Activated naive CD4-positive, alpha-beta T cell treated with anti-CD3 and anti-CD28 coated beads for 36 hours (primary cell): ENCODE data around the gene TBC1D25. TPM values are rescaled to one million over a fixed set of nuclear protein-coding genes. Genes with fewer than 3 reads are reported as not detected.
"Not testable (repeated sequence)": the region's sequence is repeated elsewhere in the genome, so short reads cannot be mapped to it uniquely, and the experiment has no call there.

Experiments
- CTCF ChIA-PET: fragments of 350-600 bp; sonication (Branson Sonifier 250); formaldehyde crosslinking; loops from one replicate; lab custom pipeline; 2021; ENCODE audit warnings: antibody characterized with exemption; lab: Charles Lee
- DNase-seq: peaks from one replicate; pipeline ENCODE4 v3.0.0-alpha.2; 2020
- H3K27ac Mint-ChIP-seq: one replicate; pipeline ENCODE4 v1.8.0; 2021; ENCODE audit warnings: mild to moderate bottlenecking, mixed read lengths
- H3K27me3 Mint-ChIP-seq: one replicate; pipeline ENCODE4 v1.8.0; 2021; ENCODE audit warnings: low read depth, mixed read lengths
- H3K36me3 Mint-ChIP-seq: one replicate; pipeline ENCODE4 v1.8.0; 2021; ENCODE audit warnings: low read depth, mixed read lengths
- H3K4me1 Mint-ChIP-seq: one replicate; pipeline ENCODE4 v1.8.0; 2021; ENCODE audit warnings: low read depth, mixed read lengths
- H3K4me3 Mint-ChIP-seq: one replicate; pipeline ENCODE4 v1.8.0; 2021; ENCODE audit warnings: mild to moderate bottlenecking, moderate library complexity, mixed read lengths
- H3K9me3 Mint-ChIP-seq: one replicate; pipeline ENCODE4 v1.8.0; 2021; ENCODE audit warnings: mixed read lengths
- intact Hi-C: fragments of 100-400 bp; cut with micrococcal nuclease; formaldehyde crosslinking; loops from one replicate; pipeline ENCODE4 v1.15.1; 2023
- total RNA-seq, 2 experiments: library from RNA; stranded (reverse); gene quantifications; one replicate each; pipeline ENCODE4 v1.2.3, GENCODE V29; 2021

Gene TBC1D25
- total RNA-seq, 2 experiments from 2014 or later: 10.6 to 11.1 TPM

- Mint-ChIP-seq H3K4me1 (peaks cover 12% of the 10 kb centered on the region), H3K36me3 (peaks cover 12% of the 10 kb centered on the region), H3K27ac (peak overlapping the region; percentile 93), H3K4me3 (peak overlapping the region; percentile 88), H3K9me3 (no peaks in the 10 kb centered on the region), H3K27me3 (no peaks in the 10 kb centered on the region)
- CTCF ChIA-PET: interaction anchor here (0.6 to 1.5 kb wide), 3 partner anchors 13 to 66 kb away, joined by 4 to 6 read pairs (median 5); no protein-coding TSS in a partner anchor
- intact Hi-C loops: no loop called here
- no peak for DNase-seq
Observed at GRCh38 chrX:48540480-48540879, 966 bp downstream of the TBC1D25 start.

- Mint-ChIP-seq H3K4me1 (peaks cover 12% of the 10 kb centered on the region), H3K36me3 (peaks cover 12% of the 10 kb centered on the region), H3K27me3 (no peaks in the 10 kb centered on the region), H3K27ac (no peak overlapping the region), H3K9me3 (no peaks in the 10 kb centered on the region), H3K4me3 (peak overlapping the region; percentile 88)
- intact Hi-C loops: no loop called here
- CTCF ChIA-PET: interaction anchor here (0.6 kb wide), 1 partner anchor 13 kb away, joined by 4 read pairs; no protein-coding TSS in a partner anchor
- no peak for DNase-seq
Observed at GRCh38 chrX:48541140-48541814, 1.8 kb downstream of the TBC1D25 start.

- intact Hi-C loops: no loop called here
- CTCF ChIA-PET: no interaction called here
- Mint-ChIP-seq H3K4me3 (no peak overlapping the region), H3K27ac (no peak overlapping the region), H3K36me3 (peaks cover 3% of the 10 kb centered on the region), H3K9me3 (no peaks in the 10 kb centered on the region), H3K4me1 (no peaks in the 10 kb centered on the region), H3K27me3 (no peaks in the 10 kb centered on the region)
- no peak for DNase-seq
Observed at GRCh38 chrX:48548871-48549270, 9.4 kb downstream of the TBC1D25 start.

- CTCF ChIA-PET, H3K4me1 Mint-ChIP-seq, DNase-seq, intact Hi-C loops, H3K9me3 Mint-ChIP-seq, H3K4me3 Mint-ChIP-seq, H3K27me3 Mint-ChIP-seq: not testable (repeated sequence)
- Mint-ChIP-seq H3K27ac (peak overlapping the region; percentile 24), H3K36me3 (peaks cover 11% of the 10 kb centered on the region)
Observed at GRCh38 chrX:48555731-48556325, 16.3 kb downstream of the TBC1D25 start.

GRCh38 chrX:48558271-48558670 lies 18.8 kb downstream of the TBC1D25 start:
- H3K36me3 Mint-ChIP-seq: peaks cover 11% of the 10 kb centered on the region
- H3K27me3 Mint-ChIP-seq: no peaks in the 10 kb centered on the region
- DNase-seq: peak; percentile 28
- CTCF ChIA-PET: no interaction called here
- intact Hi-C loops: loop anchor here (1.0 kb wide), 1 partner anchor 16 kb away; the partner anchor contains the start of gene RBM3
- no peaks in the 10 kb centered on the region for H3K9me3 Mint-ChIP-seq
- no peak overlapping the region for H3K4me3 Mint-ChIP-seq
- peaks cover 3% of the 10 kb centered on the region for H3K4me1 Mint-ChIP-seq
- H3K27ac Mint-ChIP-seq: peak overlapping the region; percentile 78

- Mint-ChIP-seq H3K9me3 (no peaks in the 10 kb centered on the region), H3K27me3 (no peaks in the 10 kb centered on the region), H3K4me3 (no peak overlapping the region), H3K27ac (no peak overlapping the region), H3K36me3 (peaks cover 10% of the 10 kb centered on the region), H3K4me1 (peaks cover 3% of the 10 kb centered on the region)
- CTCF ChIA-PET: no interaction called here
- no peak for DNase-seq
- intact Hi-C loops: no loop called here
Observed at GRCh38 chrX:48559636-48560035, 20.1 kb downstream of the TBC1D25 start.

- no peak overlapping the region for H3K27ac Mint-ChIP-seq
- DNase-seq: no peak
- H3K36me3 Mint-ChIP-seq: peaks cover 10% of the 10 kb centered on the region
- intact Hi-C loops: no loop called here
- CTCF ChIA-PET: no interaction called here
- no peaks in the 10 kb centered on the region for H3K27me3 Mint-ChIP-seq
- H3K4me1 Mint-ChIP-seq: peaks cover 3% of the 10 kb centered on the region
- no peak overlapping the region for H3K4me3 Mint-ChIP-seq
- H3K9me3 Mint-ChIP-seq: no peaks in the 10 kb centered on the region
Observed at GRCh38 chrX:48560056-48560455, 20.5 kb downstream of the TBC1D25 start.

- H3K4me3 Mint-ChIP-seq: no peak overlapping the region
- no peaks in the 10 kb centered on the region for H3K9me3 Mint-ChIP-seq
- CTCF ChIA-PET: no interaction called here
- H3K27ac Mint-ChIP-seq: no peak overlapping the region
- H3K27me3 Mint-ChIP-seq: no peaks in the 10 kb centered on the region
- intact Hi-C loops: no loop called here
- H3K4me1 Mint-ChIP-seq: peaks cover 3% of the 10 kb centered on the region
- no peak for DNase-seq
- H3K36me3 Mint-ChIP-seq: peaks cover 8% of the 10 kb centered on the region
Observed at GRCh38 chrX:48560681-48561080, 21.2 kb downstream of the TBC1D25 start.

GRCh38 chrX:48569958-48570357 lies 30.4 kb downstream of the TBC1D25 start:
- H3K4me1 Mint-ChIP-seq: peaks cover 11% of the 10 kb centered on the region
- peak; percentile 41 for DNase-seq
- H3K27me3 Mint-ChIP-seq: no peaks in the 10 kb centered on the region
- peaks cover 4% of the 10 kb centered on the region for H3K36me3 Mint-ChIP-seq
- H3K9me3 Mint-ChIP-seq: no peaks in the 10 kb centered on the region
- no peak overlapping the region for H3K4me3 Mint-ChIP-seq
- CTCF ChIA-PET: no interaction called here
- H3K27ac Mint-ChIP-seq: no peak overlapping the region
- intact Hi-C loops: loop anchor here (1.0 to 10.0 kb wide), 3 partner anchors 49 to 485 kb away; partner anchors contain the start of gene EBP

GRCh38 chrX:48573690-48574269 lies 34.3 kb downstream of the TBC1D25 start:
- peaks cover 32% of the 10 kb centered on the region for H3K36me3 Mint-ChIP-seq
- DNase-seq: peak; percentile 12
- peak overlapping the region; percentile 96 for H3K4me3 Mint-ChIP-seq
- H3K27ac Mint-ChIP-seq: peak overlapping the region; percentile 99
- intact Hi-C loops: loop anchor here (1.0 to 10.0 kb wide), 9 partner anchors 15 to 489 kb away; partner anchors contain the start of genes EBP, FTSJ1, TBC1D25 and WDR13
- H3K4me1 Mint-ChIP-seq: peaks cover 29% of the 10 kb centered on the region
- CTCF ChIA-PET: interaction anchor here (1.3 kb wide), 1 partner anchor 15 kb away, joined by 3 read pairs; no protein-coding TSS in a partner anchor
- no peaks in the 10 kb centered on the region for H3K9me3 Mint-ChIP-seq
- no peaks in the 10 kb centered on the region for H3K27me3 Mint-ChIP-seq

GRCh38 chrX:48574270-48575266 lies 35.1 kb downstream of the TBC1D25 start, which contains the start of gene RBM3:
Gene RBM3, plus strand, starts transcription at chrX:48574484. Its CDS starts 697 bp downstream, at chrX:48575181.
- Mint-ChIP-seq H3K27me3 (no peaks in the 10 kb centered on the region), H3K27ac (peak within 1 kb of the TSS; percentile 99), H3K4me1 (peaks cover 32% of the 10 kb centered on the region), H3K4me3 (peak within 1 kb of the TSS; percentile 96), H3K9me3 (no peaks in the 10 kb centered on the region), H3K36me3 (peaks cover 34% of the 10 kb centered on the region)
- intact Hi-C loops: loop anchor here (1.0 to 10.0 kb wide), 9 partner anchors 16 to 490 kb away; partner anchors contain the start of genes EBP, FTSJ1, TBC1D25 and WDR13
- CTCF ChIA-PET: interaction anchor here (1.3 kb wide), 1 partner anchor 14 kb away, joined by 3 read pairs; no protein-coding TSS in a partner anchor
- DNase-seq: peak; percentile 95
